ENCODE results near the gene MYO6.

- TF ChIP-seq TCF4 (CRISPR knock-in tag; IDR thresholded peaks at IDR 0.05; ENCODE audit: borderline replicate concordance) (no peak), ZFP3 (CRISPR knock-in tag; IDR thresholded peaks at IDR 0.05) (no peak), CSRNP3 (CRISPR knock-in tag; IDR thresholded peaks at IDR 0.05) (no peak), CSDC2 (CRISPR knock-in tag; IDR thresholded peaks at IDR 0.05) (no peak), POU6F1 (CRISPR knock-in tag; IDR thresholded peaks at IDR 0.05; ENCODE audit: borderline replicate concordance, low read depth) (no peak)
These were observed 13.0 kb downstream of the MYO6 start for GRCh38 chr6:75762063-75762462.
